ENCODE results near the gene PEX26. TPM values are rescaled to one million over a fixed set of nuclear protein-coding genes. Genes with fewer than 3 reads are reported as not detected.

Gene PEX26
- 10 to 100 TPM; 28.2 to 36.1 (median 31.2) TPM for total RNA-seq

- Histone ChIP-seq H3K27ac (peak within 1 kb of the TSS; percentile 72 to 82), H3K9me3 (no peaks in the 10 kb centered on the region), H3K27me3 (no peaks in the 10 kb centered on the region), H3K36me3 (no peaks in the 10 kb centered on the region), H3K4me3 (peak within 1 kb of the TSS; percentile 66 to 75), H3K4me1 (peaks cover 7 to 14% of the 10 kb centered on the region in 2 donors)
- DNase-seq = peak; percentile 92 to 93
- TF ChIP-seq POLR2A (IDR thresholded peaks at IDR 0.05) (peak; percentile 45 to 63), CTCF (IDR thresholded peaks at IDR 0.05) (peak in 1 of 4 experiments; percentile 28)
- intact Hi-C loops (cut with DNase I; ENCODE audit: low total_unique reads) = loop anchor here (10.0 kb wide), 1 partner anchor 53 kb away; the partner anchor contains the start of gene MICAL3
These were observed at the start of gene PEX26 for GRCh38 chr22:18077639-18078328. TSS of gene PEX26 (plus strand) at chr22:18077990. CDS start at chr22:18078377, 387 bp downstream.

- Histone ChIP-seq H3K4me3 (no peak overlapping the region), H3K27ac (no peak overlapping the region), H3K4me1 (peaks cover 0 to 4% of the 10 kb centered on the region in 2 donors), H3K9me3 (no peaks in the 10 kb centered on the region), H3K27me3 (no peaks in the 10 kb centered on the region), H3K36me3 (no peaks in the 10 kb centered on the region)
- no peak for DNase-seq
- intact Hi-C loops (cut with DNase I; ENCODE audit: low total_unique reads) = loop anchor here (10.0 kb wide), 1 partner anchor 46 kb away; the partner anchor contains the start of gene PEX26
- TF ChIP-seq POLR2A (IDR thresholded peaks at IDR 0.05) (no peak), CTCF (IDR thresholded peaks at IDR 0.05) (no peak)
These were observed 48.8 kb upstream of the PEX26 start for GRCh38 chr22:18028817-18029527.

DNA sequence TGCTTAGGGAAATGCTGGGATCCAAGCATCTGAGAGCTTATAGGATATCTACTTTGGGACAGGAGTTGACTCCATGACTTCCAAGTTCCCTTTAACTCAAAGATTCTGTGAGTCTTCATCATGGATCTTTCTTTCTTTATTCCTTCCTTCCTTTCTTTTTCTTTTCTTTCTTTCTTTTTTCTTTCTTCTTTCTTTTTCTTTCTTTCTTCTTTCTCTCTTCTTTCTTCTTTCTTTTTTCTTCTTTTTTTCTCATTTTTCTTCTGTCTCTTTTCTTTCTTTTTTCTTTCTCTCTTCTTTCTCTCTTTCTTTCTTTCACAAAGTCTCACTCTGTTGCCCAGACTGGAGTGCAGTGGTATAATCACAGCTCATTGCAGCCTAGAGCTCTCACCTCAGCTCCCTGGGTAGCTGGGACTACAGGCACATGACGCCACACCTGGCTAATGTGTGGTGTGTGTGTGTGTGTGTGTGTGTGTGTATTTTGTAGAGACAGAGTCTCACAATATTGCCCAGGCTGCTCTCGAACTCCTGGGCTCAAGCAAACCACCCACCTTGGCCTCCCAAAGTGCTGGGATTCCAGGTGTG, 48.0 kb upstream of the PEX26 start:
- H3K9me3 ChIP-seq = no peaks in the 10 kb centered on the region
- no peak for TF ChIP-seq CTCF (IDR thresholded peaks at IDR 0.05)
- TF ChIP-seq POLR2A (IDR thresholded peaks at IDR 0.05) = no peak
- H3K4me3 ChIP-seq = no peak overlapping the region
- H3K36me3 ChIP-seq = no peaks in the 10 kb centered on the region
- no peak for DNase-seq
- H3K27me3 ChIP-seq = no peaks in the 10 kb centered on the region
- no peak overlapping the region for H3K27ac ChIP-seq
- peaks cover 0 to 4% of the 10 kb centered on the region in 2 donors for H3K4me1 ChIP-seq
- intact Hi-C loops (cut with DNase I; ENCODE audit: low total_unique reads) = loop anchor here (10.0 kb wide), 1 partner anchor 45 kb away; the partner anchor contains the start of gene PEX26

- Histone ChIP-seq H3K9me3 (no peaks in the 10 kb centered on the region), H3K36me3 (no peaks in the 10 kb centered on the region), H3K4me3 (no peak overlapping the region), H3K27ac (peak overlapping the region; percentile 77 to 82), H3K4me1 (peaks cover 0 to 4% of the 10 kb centered on the region in 2 donors), H3K27me3 (no peaks in the 10 kb centered on the region)
- TF ChIP-seq CTCF (IDR thresholded peaks at IDR 0.05) = no peak
- intact Hi-C loops (cut with DNase I; ENCODE audit: low total_unique reads) = no loop called here
- DNase-seq = peak; percentile 66 to 86
These were observed 45.9 kb upstream of the PEX26 start for GRCh38 chr22:18031695-18032454.
